HS-5 (cell line): ENCODE results near the gene SLC51B.
"Not testable (repeated sequence)": the region's sequence is repeated elsewhere in the genome, so short reads cannot be mapped to it uniquely, and the experiment has no call there.

ENCODE experiments used
- DNase-seq: peaks from one replicate; pipeline ENCODE4 v3.0.0-alpha.2; 2012; ENCODE audit warnings: low read depth

SLC51B gene

GRCh38 chr15:65044724-65045481 is at the start of gene SLC51B:
TSS of gene SLC51B (plus strand) at chr15:65045387. CDS start at chr15:65050005, 4,618 bp downstream.
- no peak for DNase-seq

- no peak for DNase-seq
Observed at GRCh38 chr15:64997066-64997465, 48.1 kb upstream of the SLC51B start.

GRCh38 chr15:64997745-64998375 is 47.3 kb upstream of the SLC51B start:
- DNase-seq: no peak

- no peak for DNase-seq
Observed at GRCh38 chr15:65004993-65005392, 40.2 kb upstream of the SLC51B start.

GRCh38 chr15:65006876-65007275 is 38.3 kb upstream of the SLC51B start:
- no peak for DNase-seq

GRCh38 chr15:65008983-65009382 is 36.2 kb upstream of the SLC51B start:
- DNase-seq: no peak

- DNase-seq: not testable (repeated sequence)
Observed at GRCh38 chr15:65011198-65011597, 34.0 kb upstream of the SLC51B start.

- no peak for DNase-seq
Observed at GRCh38 chr15:65020419-65020818, 24.8 kb upstream of the SLC51B start.

GRCh38 chr15:65021488-65021887 is 23.7 kb upstream of the SLC51B start:
- no peak for DNase-seq

- DNase-seq: no peak
Observed at GRCh38 chr15:65026756-65027155, 18.4 kb upstream of the SLC51B start.

GRCh38 chr15:65027593-65027992 is 17.6 kb upstream of the SLC51B start:
- no peak for DNase-seq

GRCh38 chr15:65028338-65028737 is 16.8 kb upstream of the SLC51B start:
- DNase-seq: no peak

GRCh38 chr15:65028921-65029735 is 16.1 kb upstream of the SLC51B start, which contains the start of gene MTFMT:
TSS of gene MTFMT (minus strand) at chr15:65029639. CDS start at chr15:65029613, 26 bp downstream.
- DNase-seq: no peak

- no peak for DNase-seq
Observed at GRCh38 chr15:65029736-65030208, 15.4 kb upstream of the SLC51B start.

- DNase-seq: no peak
Observed at GRCh38 chr15:65032801-65033537, 12.2 kb upstream of the SLC51B start.

- DNase-seq: no peak
Observed at GRCh38 chr15:65033659-65034269, 11.4 kb upstream of the SLC51B start.

GRCh38 chr15:65034719-65035118 is 10.5 kb upstream of the SLC51B start:
- no peak for DNase-seq

GRCh38 chr15:65037309-65037708 is 7.9 kb upstream of the SLC51B start:
- DNase-seq: no peak

GRCh38 chr15:65038428-65038827 is 6.8 kb upstream of the SLC51B start:
- no peak for DNase-seq

- DNase-seq: no peak
Observed at GRCh38 chr15:65038836-65039235, 6.4 kb upstream of the SLC51B start.

GRCh38 chr15:65040461-65040860 is 4.7 kb upstream of the SLC51B start:
- no peak for DNase-seq
